A549 (cell line): Measurements from ENCODE around the gene SYTL1. TPM values are rescaled to one million over a fixed set of nuclear protein-coding genes. Genes with fewer than 3 reads are reported as not detected.

ENCODE experiments used
- ATAC-seq, 2 experiments: fragments of 200-7000 bp in 1 of 2; fragments of >200 bp in 1 of 2; cut with Nextera tagmentation in 1 of 2; cut with Tn5 transposase in 1 of 2; 3 replicates each; pipeline versions ENCODE4 v1.8.0 to v1.9.1; 2018 to 2020; ENCODE audit warnings: mild to moderate bottlenecking in 1 of 2, moderate library complexity in 1 of 2
- CTCF ChIA-PET: fragments of 300-600 bp; sonication (Branson Sonifier 250); formaldehyde crosslinking; extraction: SDS; loops from one replicate; lab custom pipeline; 2021; ENCODE audit warnings: antibody characterized with exemption, inconsistent platforms; lab: Yijun Ruan, JAX
- POLR2A ChIA-PET: fragments of 350-600 bp; formaldehyde crosslinking; extraction: SDS; loops from one replicate; lab custom pipeline; 2021; ENCODE audit warnings: antibody characterized with exemption, inconsistent platforms; lab: Yijun Ruan, JAX
- DNase-seq, 2 experiments: peaks; one replicate each; pipeline versions ENCODE4 v3.0.0 to v3.0.0-alpha.2; 2011 to 2016; ENCODE audit warnings: low read depth in 1 of 2, low spot score in 1 of 2
- FAIRE-seq: peaks from 2 replicates; lab custom pipeline; 2011; peaks lifted over from hg19 to GRCh38; lab: Jason Lieb, UNC
- H3K27ac ChIP-seq, 2 experiments: fragments of >200 bp; sonication (Bioruptor Twin); formaldehyde crosslinking; 3 replicates each; pipeline ENCODE4 v1.5.1; 2016 to 2017
- H3K4me1 ChIP-seq: fragments of >200 bp; sonication (Bioruptor Twin); formaldehyde crosslinking; 3 replicates; pipeline ENCODE4 v1.6.1; 2016
- H3K4me2 ChIP-seq: fragments of >200 bp; sonication (Bioruptor Twin); formaldehyde crosslinking; 3 replicates; pipeline ENCODE4 v1.6.1; 2016
- H3K4me3 ChIP-seq: fragments of >200 bp; sonication (Bioruptor Twin); formaldehyde crosslinking; 3 replicates; pipeline ENCODE4 v1.5.1; 2016
- H3K9me3 ChIP-seq: fragments of >200 bp; sonication (Bioruptor Twin); formaldehyde crosslinking; 3 replicates; pipeline ENCODE4 v1.6.1; 2016
- CBX2 ChIP-seq: fragments of 200-600 bp; sonication (generic); IDR thresholded peaks from 2 replicates; pipeline ENCODE4 v1.6.1; 2016; ENCODE audit warnings: low read depth, mild to moderate bottlenecking, borderline replicate concordance
- E2F6 ChIP-seq: IDR thresholded peaks from 2 replicates; pipeline ENCODE4 v1.6.1; 2012; ENCODE audit warnings: low read depth, borderline replicate concordance
- EHF ChIP-seq: fragments of 250-450 bp; sonication (Bioruptor Pico); IDR thresholded peaks from 2 replicates; pipeline ENCODE4 v1.5.0; 2020; ENCODE audit warnings: mild to moderate bottlenecking
- EP300 ChIP-seq, 2 experiments: fragments of >200 bp; sonication (Bioruptor Twin); formaldehyde crosslinking; IDR thresholded peaks; 2 replicates in 1 of 2; 3 replicates in 1 of 2; pipeline ENCODE4 v1.6.1; 2016 to 2017
- ESRRA ChIP-seq: fragments of 150-350 bp; IDR thresholded peaks from 2 replicates; pipeline ENCODE4 v1.6.1; 2014; ENCODE audit warnings: mild to moderate bottlenecking, low read length, borderline replicate concordance
- FOSL2 ChIP-seq, 2 experiments: fragments of 450-650 bp in 1 of 2; fragments of >200 bp in 1 of 2; sonication (Bioruptor Twin) in 1 of 2; formaldehyde crosslinking; IDR thresholded peaks; 2 replicates each; pipeline versions ENCODE4 v1.5.0 to v1.6.1; 2016 to 2020; ENCODE audit warnings: mild to moderate bottlenecking in 1 of 2, moderate library complexity in 1 of 2
- FOXS1 ChIP-seq: fragments of 250-450 bp; sonication (Bioruptor Pico); IDR thresholded peaks from 2 replicates; pipeline ENCODE4 v1.5.0; 2020; ENCODE audit warnings: mild to moderate bottlenecking, moderate library complexity
- GATA3 ChIP-seq: IDR thresholded peaks from 2 replicates; pipeline ENCODE4 v1.6.1; 2012; ENCODE audit warnings: borderline replicate concordance
- HDAC2 ChIP-seq: fragments of 200-600 bp; sonication (generic); IDR thresholded peaks from 2 replicates; pipeline ENCODE4 v1.6.1; 2016
- HEYL ChIP-seq: fragments of 250-450 bp; sonication (Bioruptor Pico); IDR thresholded peaks from 2 replicates; pipeline ENCODE4 v1.8.0; 2021; ENCODE audit warnings: mild to moderate bottlenecking, moderate library complexity
- HOXB13 ChIP-seq: fragments of 250-450 bp; sonication (Bioruptor Pico); IDR thresholded peaks from 2 replicates; pipeline ENCODE4 v1.5.0; 2020; ENCODE audit warnings: low read depth, mild to moderate bottlenecking, moderate library complexity
- HOXB5 ChIP-seq: fragments of 250-450 bp; sonication (Bioruptor Pico); IDR thresholded peaks from 2 replicates; pipeline ENCODE4 v1.5.0; 2020; ENCODE audit warnings: mild to moderate bottlenecking, moderate library complexity
- MAX ChIP-seq: IDR thresholded peaks from 2 replicates; pipeline ENCODE4 v1.6.1; 2012
- MYC ChIP-seq: IDR thresholded peaks from 2 replicates; pipeline ENCODE4 v1.6.1; 2012; ENCODE audit warnings: mild to moderate bottlenecking, inconsistent platforms, low read length, improper control_type of control experiment, borderline replicate concordance
- NFE2L2 ChIP-seq: fragments of 150-350 bp; conservative IDR thresholded peaks from 2 replicates; pipeline ENCODE4 v1.6.1; 2014; ENCODE audit warnings: low read length
- NPAS2 ChIP-seq: fragments of 250-450 bp; sonication (Bioruptor Pico); IDR thresholded peaks from 2 replicates; pipeline ENCODE4 v1.8.0; 2022; ENCODE audit warnings: mild to moderate bottlenecking, moderate library complexity, borderline replicate concordance
- NR3C1 ChIP-seq: fragments of >200 bp; sonication (Bioruptor Twin); formaldehyde crosslinking; IDR thresholded peaks from 3 replicates; pipeline ENCODE4 v1.6.1; 2017
- POLR2A ChIP-seq: IDR thresholded peaks from 2 replicates; pipeline ENCODE4 v1.6.1; 2012; ENCODE audit warnings: mild to moderate bottlenecking, low read length
- POLR2AphosphoS2 ChIP-seq: conservative IDR thresholded peaks from 2 replicates; pipeline ENCODE4 v1.6.1; 2012; ENCODE audit warnings: low read length, improper control_type of control experiment, inconsistent platforms
- RCOR1 ChIP-seq: fragments of 150-350 bp; IDR thresholded peaks from 2 replicates; pipeline ENCODE4 v1.6.1; 2014; ENCODE audit warnings: antibody characterized with exemption, low read length, low read depth
- REST ChIP-seq: fragments of 200-600 bp; sonication (generic); IDR thresholded peaks from 2 replicates; pipeline ENCODE4 v1.6.1; 2016; ENCODE audit warnings: antibody characterized with exemption, mild to moderate bottlenecking, moderate library complexity
- RFX5 ChIP-seq: fragments of 450-650 bp; IDR thresholded peaks from 2 replicates; pipeline ENCODE4 v1.7.1; 2014; ENCODE audit warnings: antibody characterized with exemption, mild to moderate bottlenecking, moderate library complexity
- SREBF2 ChIP-seq: fragments of 450-650 bp; IDR thresholded peaks from 2 replicates; pipeline ENCODE4 v1.6.1; 2014; ENCODE audit warnings: mild to moderate bottlenecking, moderate library complexity
- TP53 ChIP-seq: fragments of 250-450 bp; sonication (Bioruptor Pico); IDR thresholded peaks from 2 replicates; pipeline ENCODE4 v1.5.0; 2021; ENCODE audit warnings: mild to moderate bottlenecking, moderate library complexity
- USF2 ChIP-seq: fragments of 450-650 bp; IDR thresholded peaks from 2 replicates; pipeline ENCODE4 v1.6.1; 2014; ENCODE audit warnings: antibody characterized with exemption
- ZFP36 ChIP-seq: fragments of 450-650 bp; IDR thresholded peaks from 2 replicates; pipeline ENCODE4 v1.6.1; 2014; ENCODE audit warnings: borderline replicate concordance; ENCODE audit not compliant: partially characterized antibody
- ZSCAN20 ChIP-seq: fragments of 250-450 bp; sonication (Bioruptor Pico); IDR thresholded peaks from 2 replicates; pipeline ENCODE4 v1.8.0; 2022; ENCODE audit warnings: mild to moderate bottlenecking, moderate library complexity
- WGBS: methylation state at CpG from one replicate; pipeline ENCODE4 v1.1.6; 2017; ENCODE audit errors: missing lambda C conversion rate; 5-methylcytosine and 5-hydroxymethylcytosine counted together
- polyA plus RNA-seq, 4 experiments: library from polyadenylated mRNA; depleted of rRNA in 3 of 4; stranded (reverse); fragments of >200 nt; fragmentation: RNase III in 1 of 4; extraction: RNeasy Plus Mini Kit Qiagen cat#74134 plus additional on column Dnase treatment in 1 of 4; gene quantifications; 2 replicates in 3 of 4; 3 replicates in 1 of 4; pipeline ENCODE4 v1.2.3, GENCODE V29; 2011 to 2017

Gene SYTL1
- polyA plus RNA-seq, 2 of the 4 experiments (the other 2 are of a cell fraction), result 0.76 to 0.80 TPM

- Histone ChIP-seq H3K9me3 (no peaks in the 10 kb centered on the region), H3K4me2 (no peak overlapping the region), H3K27ac (no peak overlapping the region), H3K4me1 (peaks cover 4% of the 10 kb centered on the region), H3K4me3 (no peak overlapping the region)
- FAIRE-seq (no peak), ATAC-seq (no peak), DNase-seq (no peak)
- 89% methylated on average over 19 of the region's 19 CpGs for WGBS
- ChIA-PET POLR2A (no interaction called here), CTCF (interaction anchor here (0.8 to 10.3 kb wide), 8 partner anchors 9 to 76 kb away, joined by 3 to 130 read pairs (median 4); no protein-coding TSS in a partner anchor)
- TF ChIP-seq TP53 (no peak), POLR2AphosphoS2 (no peak), CBX2 (no peak), RFX5 (no peak), USF2 (no peak), NFE2L2 (no peak), MYC (no peak), E2F6 (no peak), HEYL (CRISPR knock-in tag) (no peak), HDAC2 (no peak), HOXB13 (CRISPR knock-in tag) (no peak), ZSCAN20 (no peak), FOXS1 (CRISPR knock-in tag) (no peak)
These were observed 30.4 kb downstream of the SYTL1 start for GRCh38 chr1:27372022-27372807.

- no peaks in the 10 kb centered on the region; the same call in 2 of the 3 replicates for H3K4me1 ChIP-seq
- no peak overlapping the region for H3K4me3 ChIP-seq
- no peak for DNase-seq
- no peak for FAIRE-seq
- no peaks in the 10 kb centered on the region for H3K9me3 ChIP-seq
- POLR2A ChIA-PET, result no interaction called here
- TF ChIP-seq ZFP36, result peak; percentile 14
- no peak for TF ChIP-seq NPAS2 (CRISPR knock-in tag)
- ATAC-seq, result peak; percentile 71 to 79; a peak in 4 of 6 replicates
- H3K27ac ChIP-seq, result no peak overlapping the region
- H3K4me2 ChIP-seq, result no peak overlapping the region
- CTCF ChIA-PET, result interaction anchor here (0.9 to 10.3 kb wide), 6 partner anchors 8 to 76 kb away, joined by 3 to 130 read pairs (median 6); no protein-coding TSS in a partner anchor
- WGBS, result 81% methylated on average over 5 of the region's 11 CpGs
These were observed 31.2 kb downstream of the SYTL1 start for GRCh38 chr1:27372808-27373690.

- H3K4me3 ChIP-seq, result no peak within 1 kb of the TSS
- DNase-seq (no peak), ATAC-seq (no peak)
- CTCF ChIA-PET, result interaction anchor here (0.6 to 2.3 kb wide), 4 partner anchors 9 to 267 kb away, joined by 3 to 6 read pairs (median 3); partner anchors contain the start of gene CD164L2
- 38% methylated on average over 4 of the region's 4 CpGs for WGBS
- POLR2A ChIA-PET, result no interaction called here
- TF ChIP-seq REST (no peak), POLR2A (no peak), FOSL2 (IDR thresholded peaks at IDR 0.05) (no peak), FOSL2 (CRISPR knock-in tag; IDR thresholded peaks at IDR 0.05) (no peak), GATA3 (no peak), SREBF2 (no peak), ESRRA (no peak), NR3C1 (no peak), EP300 (IDR thresholded peaks at IDR 0.05) (no peak), NPAS2 (CRISPR knock-in tag) (no peak), MAX (no peak), HOXB5 (CRISPR knock-in tag) (no peak), EHF (CRISPR knock-in tag) (no peak), RCOR1 (no peak), NFE2L2 (no peak)
- TF ChIP-seq, all 56 proteins: peak for 0
- Histone ChIP-seq H3K4me2 (no peak within 1 kb of the TSS), H3K27ac (no peak within 1 kb of the TSS), H3K9me3 (no peaks in the 10 kb centered on the region), H3K4me1 (no peaks in the 10 kb centered on the region)
- no peak for FAIRE-seq
These were observed 32.7 kb downstream of the SYTL1 start, which contains the start of gene FCN3 for GRCh38 chr1:27374362-27375086. Gene FCN3 (minus strand): TSS chr1:27374824. CDS start chr1:27374818, 6 bp downstream.
